WTC11 (cell line): ENCODE measurements around the gene AKR1E2. TPM values are rescaled to one million over a fixed set of nuclear protein-coding genes. Genes with fewer than 3 reads are reported as not detected.

ENCODE experiments used
- ATAC-seq: fragments of 200-7000 bp; cut with Tn5 transposase; 2 replicates; pipeline ENCODE4 v1.10.0; 2021; ENCODE audit warnings: mild to moderate bottlenecking, moderate library complexity
- CTCF ChIA-PET: fragments of 300-600 bp; sonication (Branson Sonifier 250); formaldehyde crosslinking; loops from one replicate; lab custom pipeline; 2021; ENCODE audit warnings: antibody characterized with exemption; lab: Charles Lee
- POLR2A ChIA-PET: fragments of 350-600 bp; sonication (Branson Sonifier 250); formaldehyde crosslinking; loops from one replicate; lab custom pipeline; 2021; ENCODE audit warnings: antibody characterized with exemption; lab: Charles Lee
- DNase-seq: peaks from one replicate; pipeline ENCODE4 v3.0.0; 2021; ENCODE audit warnings: low spot score
- H3K27ac Mint-ChIP-seq: 2 replicates; pipeline ENCODE4 v1.8.0; 2021; ENCODE audit warnings: mixed read lengths
- H3K27me3 Mint-ChIP-seq: 2 replicates; pipeline ENCODE4 v1.8.0; 2021; ENCODE audit warnings: low read depth, mild to moderate bottlenecking, moderate library complexity, mixed read lengths
- H3K36me3 Mint-ChIP-seq: 2 replicates; pipeline ENCODE4 v1.8.0; 2021; ENCODE audit warnings: mixed read lengths
- H3K4me1 Mint-ChIP-seq: 2 replicates; pipeline ENCODE4 v1.8.0; 2022; ENCODE audit warnings: mixed read lengths
- H3K4me3 Mint-ChIP-seq: 2 replicates; pipeline ENCODE4 v1.8.0; 2021; ENCODE audit warnings: mild to moderate bottlenecking, moderate library complexity, mixed read lengths
- H3K9me3 Mint-ChIP-seq: 2 replicates; pipeline ENCODE4 v1.8.0; 2021; ENCODE audit warnings: mixed read lengths
- E2F5 ChIP-seq: sonication (generic); formaldehyde crosslinking; IDR thresholded peaks from 2 replicates; pipeline ENCODE4 v1.8.1; 2022; ENCODE audit warnings: mild to moderate bottlenecking, moderate library complexity, missing genetic modification reagents
- EMX1 ChIP-seq: fragments of 250-450 bp; sonication (Bioruptor Pico); IDR thresholded peaks from 2 replicates; pipeline ENCODE4 v1.8.0; 2021; ENCODE audit warnings: mild to moderate bottlenecking
- ESRRA ChIP-seq: sonication (generic); formaldehyde crosslinking; IDR thresholded peaks from 2 replicates; pipeline ENCODE4 v1.8.1; 2022; ENCODE audit warnings: mild to moderate bottlenecking, missing genetic modification reagents, borderline replicate concordance
- ETV6 ChIP-seq: sonication (generic); formaldehyde crosslinking; IDR thresholded peaks from 2 replicates; pipeline ENCODE4 v1.8.1; 2022; ENCODE audit warnings: mild to moderate bottlenecking, missing genetic modification reagents
- HMGA2 ChIP-seq: fragments of 250-450 bp; sonication (Bioruptor Pico); IDR thresholded peaks from 2 replicates; pipeline ENCODE4 v1.4.0; 2021; ENCODE audit warnings: mild to moderate bottlenecking, moderate library complexity
- NFATC4 ChIP-seq: fragments of 250-450 bp; sonication (Bioruptor Pico); IDR thresholded peaks from 2 replicates; pipeline ENCODE4 v1.9.0; 2021; ENCODE audit warnings: mild to moderate bottlenecking
- PREB ChIP-seq: sonication (generic); formaldehyde crosslinking; IDR thresholded peaks from 2 replicates; pipeline ENCODE4 v1.8.1; 2022; ENCODE audit warnings: mild to moderate bottlenecking, missing genetic modification reagents, moderate library complexity, borderline replicate concordance
- PRRX2 ChIP-seq: fragments of 250-450 bp; sonication (Bioruptor Pico); IDR thresholded peaks from 2 replicates; pipeline ENCODE4 v1.8.0; 2021; ENCODE audit warnings: mild to moderate bottlenecking
- RORB ChIP-seq: fragments of 250-450 bp; sonication (Bioruptor Pico); IDR thresholded peaks from 2 replicates; pipeline ENCODE4 v1.9.0; 2021; ENCODE audit warnings: mild to moderate bottlenecking
- SP1 ChIP-seq: sonication (generic); formaldehyde crosslinking; conservative IDR thresholded peaks from 2 replicates; pipeline ENCODE4 v1.8.1; 2022; ENCODE audit warnings: missing genetic modification reagents
- TCF7 ChIP-seq: sonication (generic); formaldehyde crosslinking; IDR thresholded peaks from 2 replicates; pipeline ENCODE4 v1.8.0; 2022; ENCODE audit warnings: mild to moderate bottlenecking, low read depth, missing genetic modification reagents, moderate library complexity
- ZNF121 ChIP-seq: sonication (generic); formaldehyde crosslinking; IDR thresholded peaks from 2 replicates; pipeline ENCODE4 v1.8.0; 2023; ENCODE audit warnings: missing genetic modification reagents
- ZNF232 ChIP-seq: sonication (generic); formaldehyde crosslinking; IDR thresholded peaks from 2 replicates; pipeline ENCODE4 v1.8.0; 2022; ENCODE audit warnings: mild to moderate bottlenecking, missing genetic modification reagents
- ZNF317 ChIP-seq: sonication (generic); formaldehyde crosslinking; IDR thresholded peaks from 2 replicates; pipeline ENCODE4 v1.8.1; 2023; ENCODE audit warnings: low read depth, mild to moderate bottlenecking, moderate library complexity, missing genetic modification reagents, borderline replicate concordance
- ZNF396 ChIP-seq: fragments of 250-450 bp; sonication (Bioruptor Pico); IDR thresholded peaks from 2 replicates; pipeline ENCODE4 v1.8.0; 2021; ENCODE audit warnings: mild to moderate bottlenecking, moderate library complexity, borderline replicate concordance
- ZNF512 ChIP-seq: sonication (generic); formaldehyde crosslinking; IDR thresholded peaks from 2 replicates; pipeline ENCODE4 v1.8.1; 2022; ENCODE audit warnings: missing genetic modification reagents, borderline replicate concordance
- total RNA-seq: library from RNA; stranded (reverse); gene quantifications from 3 replicates; pipeline ENCODE4 v1.2.3, GENCODE V29; 2021
- TF ChIP-seq, protein P1 (sequence below): sonication (generic); formaldehyde crosslinking; IDR thresholded peaks from 2 replicates; pipeline ENCODE4 v1.8.0; 2023; ENCODE audit warnings: mild to moderate bottlenecking, missing genetic modification reagents
- TF ChIP-seq, protein P2 (sequence below): sonication (generic); formaldehyde crosslinking; IDR thresholded peaks from 2 replicates; pipeline ENCODE4 v1.8.1; 2023; ENCODE audit warnings: mild to moderate bottlenecking, missing genetic modification reagents, moderate library complexity

AKR1E2 gene
- total RNA-seq, 1 experiment from 2014 or later: 1.7 TPM

DNA sequence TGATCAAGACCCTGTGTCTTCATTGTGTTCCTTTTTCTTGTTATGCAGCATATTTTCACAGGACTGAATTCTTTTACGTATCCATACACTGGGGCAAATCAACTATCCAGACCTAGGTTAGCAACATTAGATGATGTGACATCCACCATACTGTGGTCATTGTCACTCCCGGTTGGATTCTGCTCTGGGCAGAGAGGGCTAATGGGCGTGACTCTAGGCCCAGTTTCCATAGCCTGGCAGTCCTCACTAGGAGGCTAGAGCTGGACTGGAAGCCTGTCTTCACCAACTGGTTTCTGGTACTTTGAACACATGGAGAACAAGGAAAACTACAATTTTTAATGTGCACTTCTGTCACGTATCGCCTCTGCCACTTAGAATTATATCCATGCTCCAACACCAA, 25.2 kb downstream of the AKR1E2 start (continued):
- TF ChIP-seq PREB (CRISPR knock-in tag): no peak
- TF ChIP-seq TCF7: no peak
- TF ChIP-seq ETV6: no peak
- no peak for TF ChIP-seq ESRRA (CRISPR knock-in tag)
- TF ChIP-seq, protein P1, sequence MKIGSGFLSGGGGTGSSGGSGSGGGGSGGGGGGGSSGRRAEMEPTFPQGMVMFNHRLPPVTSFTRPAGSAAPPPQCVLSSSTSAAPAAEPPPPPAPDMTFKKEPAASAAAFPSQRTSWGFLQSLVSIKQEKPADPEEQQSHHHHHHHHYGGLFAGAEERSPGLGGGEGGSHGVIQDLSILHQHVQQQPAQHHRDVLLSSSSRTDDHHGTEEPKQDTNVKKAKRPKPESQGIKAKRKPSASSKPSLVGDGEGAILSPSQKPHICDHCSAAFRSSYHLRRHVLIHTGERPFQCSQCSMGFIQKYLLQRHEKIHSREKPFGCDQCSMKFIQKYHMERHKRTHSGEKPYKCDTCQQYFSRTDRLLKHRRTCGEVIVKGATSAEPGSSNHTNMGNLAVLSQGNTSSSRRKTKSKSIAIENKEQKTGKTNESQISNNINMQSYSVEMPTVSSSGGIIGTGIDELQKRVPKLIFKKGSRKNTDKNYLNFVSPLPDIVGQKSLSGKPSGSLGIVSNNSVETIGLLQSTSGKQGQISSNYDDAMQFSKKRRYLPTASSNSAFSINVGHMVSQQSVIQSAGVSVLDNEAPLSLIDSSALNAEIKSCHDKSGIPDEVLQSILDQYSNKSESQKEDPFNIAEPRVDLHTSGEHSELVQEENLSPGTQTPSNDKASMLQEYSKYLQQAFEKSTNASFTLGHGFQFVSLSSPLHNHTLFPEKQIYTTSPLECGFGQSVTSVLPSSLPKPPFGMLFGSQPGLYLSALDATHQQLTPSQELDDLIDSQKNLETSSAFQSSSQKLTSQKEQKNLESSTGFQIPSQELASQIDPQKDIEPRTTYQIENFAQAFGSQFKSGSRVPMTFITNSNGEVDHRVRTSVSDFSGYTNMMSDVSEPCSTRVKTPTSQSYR (CRISPR knock-in tag): no peak
- TF ChIP-seq ZNF232 (CRISPR knock-in tag): no peak
- TF ChIP-seq ZNF317 (CRISPR knock-in tag): no peak
- TF ChIP-seq PRRX2 (CRISPR knock-in tag): no peak
- no peak for TF ChIP-seq SP1 (CRISPR knock-in tag)
- TF ChIP-seq, all 79 proteins: peak for 0

DNA sequence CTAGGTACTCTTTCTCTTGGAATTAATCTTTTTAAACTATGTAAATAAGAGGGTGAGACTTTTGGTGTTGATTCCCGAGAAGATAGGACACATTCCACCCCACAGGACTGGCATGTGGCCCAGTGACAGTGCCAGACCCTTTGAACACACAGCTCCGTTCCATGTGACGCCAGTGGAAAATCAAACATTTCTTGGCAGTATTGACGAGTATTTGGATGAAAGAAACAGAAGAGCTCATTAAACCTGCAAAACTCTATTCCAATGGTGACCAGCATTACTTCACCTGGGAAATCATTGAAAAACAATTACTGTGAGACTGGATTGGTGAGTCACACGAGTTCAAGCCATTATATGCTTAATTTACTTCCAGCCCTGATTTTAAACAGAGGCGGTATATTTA, 25.8 kb downstream of the AKR1E2 start:
- ChIA-PET CTCF (interaction anchor here (1.4 to 1.5 kb wide), 2 partner anchors 37 to 131 kb away, joined by 4 to 8 read pairs; no protein-coding TSS in a partner anchor), POLR2A (interaction anchor here (0.6 kb wide), 1 partner anchor 98 kb away, joined by 3 read pairs; no protein-coding TSS in a partner anchor)
- ATAC-seq (no peak), DNase-seq (no peak)
- H3K27ac Mint-ChIP-seq: no peak overlapping the region
- peaks cover 4% of the 10 kb centered on the region for H3K9me3 Mint-ChIP-seq
- H3K4me3 Mint-ChIP-seq: no peak overlapping the region
- TF ChIP-seq ESRRA (CRISPR knock-in tag): no peak
- no peaks in the 10 kb centered on the region for H3K27me3 Mint-ChIP-seq
- peaks cover 12% of the 10 kb centered on the region for H3K4me1 Mint-ChIP-seq
- H3K36me3 Mint-ChIP-seq: peaks cover 12% of the 10 kb centered on the region

DNA sequence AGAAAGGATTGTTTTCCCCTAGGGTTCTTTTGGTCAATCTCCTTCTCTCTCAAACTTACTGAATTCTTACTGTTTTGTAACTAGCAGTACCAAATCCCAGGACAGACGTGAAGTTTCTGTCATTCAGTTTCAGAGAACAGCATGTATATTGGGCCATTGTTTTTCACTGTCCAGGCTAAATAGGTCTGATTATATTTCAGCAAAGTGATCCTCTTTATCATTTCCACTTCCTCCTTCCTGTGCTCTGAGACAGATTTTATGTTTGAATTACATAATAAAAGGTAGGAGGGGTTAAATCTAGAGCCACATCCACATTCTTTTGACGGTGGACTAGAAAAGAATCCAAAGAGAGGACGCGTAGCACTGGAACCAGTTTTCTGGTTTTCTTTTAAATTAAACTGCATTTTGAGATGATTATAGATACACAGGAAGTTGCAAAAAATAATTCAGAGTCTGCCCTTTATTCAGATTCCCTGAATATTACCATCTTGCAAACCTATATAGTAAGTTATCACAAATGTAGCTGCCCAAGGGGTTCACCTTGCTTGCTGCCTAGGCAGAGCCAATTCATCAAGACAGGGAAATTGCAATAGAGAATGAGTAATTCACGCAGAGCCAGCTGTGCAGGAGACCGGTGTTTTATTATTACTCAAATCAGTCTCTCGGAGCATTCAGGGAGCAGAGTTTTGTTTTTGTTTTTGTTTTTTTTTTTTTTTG, 40.1 kb downstream of the AKR1E2 start:
- H3K4me1 Mint-ChIP-seq: peaks cover 27% of the 10 kb centered on the region
- H3K9me3 Mint-ChIP-seq: peaks cover 11% of the 10 kb centered on the region
- ChIA-PET CTCF (interaction anchor here (3.7 kb wide), 1 partner anchor 16 kb away, joined by 12 read pairs; no protein-coding TSS in a partner anchor), POLR2A (no interaction called here)
- ATAC-seq (peak; percentile 18; the same call in 1 of the 2 replicates), DNase-seq (no peak)
- H3K36me3 Mint-ChIP-seq: peaks cover 6% of the 10 kb centered on the region
- TF ChIP-seq EMX1 (CRISPR knock-in tag) (no peak), RORB (CRISPR knock-in tag) (no peak), ZNF121 (CRISPR knock-in tag) (no peak)
- no peak overlapping the region for H3K4me3 Mint-ChIP-seq
- H3K27me3 Mint-ChIP-seq: no peaks in the 10 kb centered on the region
- peak overlapping the region; percentile 57; the same call in 1 of the 2 replicates for H3K27ac Mint-ChIP-seq

GRCh38 chr10:4867109-4867519, 41.1 kb downstream of the AKR1E2 start:
- TF ChIP-seq E2F5 (no peak), NFATC4 (no peak), ZNF512 (CRISPR knock-in tag) (no peak), ZNF317 (CRISPR knock-in tag) (no peak), HMGA2 (no peak), ZNF396 (no peak)
- TF ChIP-seq, protein P2, sequence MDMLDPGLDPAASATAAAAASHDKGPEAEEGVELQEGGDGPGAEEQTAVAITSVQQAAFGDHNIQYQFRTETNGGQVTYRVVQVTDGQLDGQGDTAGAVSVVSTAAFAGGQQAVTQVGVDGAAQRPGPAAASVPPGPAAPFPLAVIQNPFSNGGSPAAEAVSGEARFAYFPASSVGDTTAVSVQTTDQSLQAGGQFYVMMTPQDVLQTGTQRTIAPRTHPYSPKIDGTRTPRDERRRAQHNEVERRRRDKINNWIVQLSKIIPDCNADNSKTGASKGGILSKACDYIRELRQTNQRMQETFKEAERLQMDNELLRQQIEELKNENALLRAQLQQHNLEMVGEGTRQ (CRISPR knock-in tag): no peak
- TF ChIP-seq, all 79 proteins: peak for 0
- peaks cover 5% of the 10 kb centered on the region for H3K36me3 Mint-ChIP-seq
- H3K27me3 Mint-ChIP-seq: no peaks in the 10 kb centered on the region

More at GRCh38 chr10:4867109-4867519, 41.1 kb downstream of the AKR1E2 start:
- Mint-ChIP-seq H3K4me3 (no peak overlapping the region), H3K4me1 (peaks cover 31% of the 10 kb centered on the region), H3K9me3 (peaks cover 11% of the 10 kb centered on the region), H3K27ac (no peak overlapping the region)
- ChIA-PET POLR2A (no interaction called here), CTCF (interaction anchor here (3.7 kb wide), 1 partner anchor 17 kb away, joined by 12 read pairs; no protein-coding TSS in a partner anchor)
- ATAC-seq: no peak
- DNase-seq: no peak
